SK-N-SH treated with all-trans-retinoic acid at 6 μM for 48 hours (cell line): ENCODE data around the gene RBMS3.

Experiments used
- ARNTL ChIP-seq: fragments of 450-650 bp; formaldehyde crosslinking; IDR thresholded peaks from 2 replicates; pipeline ENCODE4 v1.5.0; 2020; ENCODE audit warnings: low read depth, mild to moderate bottlenecking, moderate library complexity, borderline replicate concordance
- ESRRG ChIP-seq: fragments of 250-450 bp; sonication (Bioruptor Pico); IDR thresholded peaks from 2 replicates; pipeline ENCODE4 v1.6.1; 2021; ENCODE audit warnings: mild to moderate bottlenecking
- GLIS3 ChIP-seq: fragments of 250-450 bp; sonication (Bioruptor Pico); IDR thresholded peaks from 2 replicates; pipeline ENCODE4 v1.5.0; 2020; ENCODE audit warnings: mild to moderate bottlenecking, moderate library complexity
- ISL1 ChIP-seq: fragments of 250-450 bp; sonication (Bioruptor Pico); IDR thresholded peaks from 2 replicates; pipeline ENCODE4 v2.1.2; 2022; ENCODE audit warnings: mild to moderate bottlenecking, moderate library complexity
- OSR1 ChIP-seq: fragments of 250-450 bp; sonication (Bioruptor Pico); IDR thresholded peaks from 2 replicates; pipeline ENCODE4 v1.8.0; 2022; ENCODE audit warnings: moderate library complexity, mild to moderate bottlenecking, inconsistent platforms
- RARB ChIP-seq: fragments of 250-450 bp; sonication (Bioruptor Pico); IDR thresholded peaks from 2 replicates; pipeline ENCODE4 v1.8.0; 2021; ENCODE audit warnings: mild to moderate bottlenecking, moderate library complexity
- ZC3H10 ChIP-seq: fragments of 250-450 bp; sonication (Bioruptor Pico); IDR thresholded peaks from 2 replicates; pipeline ENCODE4 v1.5.1; 2021; ENCODE audit warnings: mild to moderate bottlenecking, moderate library complexity
- ZNF565 ChIP-seq: fragments of 450-650 bp; formaldehyde crosslinking; conservative IDR thresholded peaks from 2 replicates; pipeline ENCODE4 v1.5.0; 2020; ENCODE audit warnings: low read depth, mild to moderate bottlenecking, moderate library complexity
- ZNF70 ChIP-seq: fragments of 450-650 bp; formaldehyde crosslinking; IDR thresholded peaks from 2 replicates; pipeline ENCODE4 v1.5.0; 2020; ENCODE audit warnings: mild to moderate bottlenecking, moderate library complexity
- ZNF8 ChIP-seq: fragments of 450-650 bp; formaldehyde crosslinking; IDR thresholded peaks from 2 replicates; pipeline ENCODE4 v1.5.0; 2020; ENCODE audit warnings: mild to moderate bottlenecking, moderate library complexity
- TF ChIP-seq, protein P1 (sequence below): fragments of 250-450 bp; sonication (Bioruptor Pico); IDR thresholded peaks from 2 replicates; pipeline ENCODE4 v1.8.0; 2020; ENCODE audit warnings: mild to moderate bottlenecking, moderate library complexity, borderline replicate concordance
- TF ChIP-seq, protein P2 (sequence below): fragments of 250-450 bp; sonication (Bioruptor Pico); IDR thresholded peaks from 2 replicates; pipeline ENCODE4 v1.5.1; 2021; ENCODE audit warnings: mild to moderate bottlenecking, moderate library complexity

DNA sequence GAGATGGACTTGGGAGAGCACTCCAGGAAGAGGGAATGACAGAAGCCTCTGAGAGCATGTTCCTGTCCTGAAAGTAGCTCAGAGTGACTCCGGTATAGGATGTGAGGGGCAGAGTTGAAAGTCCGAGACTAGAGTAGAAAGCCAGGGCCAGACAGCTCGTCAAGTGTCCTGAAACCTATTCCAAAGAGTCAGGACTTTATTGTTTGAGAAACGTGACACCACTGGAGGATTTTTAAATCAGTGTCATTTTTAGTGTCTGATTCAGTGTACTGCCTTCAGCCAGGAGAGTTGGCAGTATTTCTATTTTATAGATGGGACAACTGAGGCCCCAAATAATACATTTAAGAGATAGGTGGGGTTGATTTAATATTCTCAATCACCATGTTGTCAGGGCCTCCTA lies 1.6 kb upstream of the RBMS3 start:
- TF ChIP-seq, protein P1, sequence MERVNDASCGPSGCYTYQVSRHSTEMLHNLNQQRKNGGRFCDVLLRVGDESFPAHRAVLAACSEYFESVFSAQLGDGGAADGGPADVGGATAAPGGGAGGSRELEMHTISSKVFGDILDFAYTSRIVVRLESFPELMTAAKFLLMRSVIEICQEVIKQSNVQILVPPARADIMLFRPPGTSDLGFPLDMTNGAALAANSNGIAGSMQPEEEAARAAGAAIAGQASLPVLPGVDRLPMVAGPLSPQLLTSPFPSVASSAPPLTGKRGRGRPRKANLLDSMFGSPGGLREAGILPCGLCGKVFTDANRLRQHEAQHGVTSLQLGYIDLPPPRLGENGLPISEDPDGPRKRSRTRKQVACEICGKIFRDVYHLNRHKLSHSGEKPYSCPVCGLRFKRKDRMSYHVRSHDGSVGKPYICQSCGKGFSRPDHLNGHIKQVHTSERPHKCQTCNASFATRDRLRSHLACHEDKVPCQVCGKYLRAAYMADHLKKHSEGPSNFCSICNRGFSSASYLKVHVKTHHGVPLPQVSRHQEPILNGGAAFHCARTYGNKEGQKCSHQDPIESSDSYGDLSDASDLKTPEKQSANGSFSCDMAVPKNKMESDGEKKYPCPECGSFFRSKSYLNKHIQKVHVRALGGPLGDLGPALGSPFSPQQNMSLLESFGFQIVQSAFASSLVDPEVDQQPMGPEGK (CRISPR knock-in tag) = no peak
- TF ChIP-seq ZNF8 (CRISPR knock-in tag) = no peak
- no peak for TF ChIP-seq ZNF565
- no peak for TF ChIP-seq RARB (CRISPR knock-in tag)
- TF ChIP-seq OSR1 (CRISPR knock-in tag) = no peak
- no peak for TF ChIP-seq ZC3H10
- no peak for TF ChIP-seq ARNTL
- no peak for TF ChIP-seq ESRRG (CRISPR knock-in tag)
- no peak for TF ChIP-seq ISL1
- TF ChIP-seq, protein P2, sequence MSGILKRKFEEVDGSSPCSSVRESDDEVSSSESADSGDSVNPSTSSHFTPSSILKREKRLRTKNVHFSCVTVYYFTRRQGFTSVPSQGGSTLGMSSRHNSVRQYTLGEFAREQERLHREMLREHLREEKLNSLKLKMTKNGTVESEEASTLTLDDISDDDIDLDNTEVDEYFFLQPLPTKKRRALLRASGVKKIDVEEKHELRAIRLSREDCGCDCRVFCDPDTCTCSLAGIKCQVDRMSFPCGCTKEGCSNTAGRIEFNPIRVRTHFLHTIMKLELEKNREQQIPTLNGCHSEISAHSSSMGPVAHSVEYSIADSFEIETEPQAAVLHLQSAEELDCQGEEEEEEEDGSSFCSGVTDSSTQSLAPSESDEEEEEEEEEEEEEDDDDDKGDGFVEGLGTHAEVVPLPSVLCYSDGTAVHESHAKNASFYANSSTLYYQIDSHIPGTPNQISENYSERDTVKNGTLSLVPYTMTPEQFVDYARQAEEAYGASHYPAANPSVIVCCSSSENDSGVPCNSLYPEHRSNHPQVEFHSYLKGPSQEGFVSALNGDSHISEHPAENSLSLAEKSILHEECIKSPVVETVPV (CRISPR knock-in tag) = no peak
- no peak for TF ChIP-seq GLIS3 (CRISPR knock-in tag)
- no peak for TF ChIP-seq ZNF70 (CRISPR knock-in tag)
